Urothelium cell line (cell line): ENCODE data around the gene IFT20.
A peak's percentile ranks its signal among the peaks of the same experiment; 100 is the strongest.
"Not testable (repeated sequence)": the region's sequence is repeated elsewhere in the genome, so short reads cannot be mapped to it uniquely, and the experiment has no call there.

Experiments
- DNase-seq: peaks from one replicate; pipeline ENCODE4 v3.0.0; 2011; ENCODE audit warnings: low spot score, mixed read lengths
- FAIRE-seq: peaks from 2 replicates; lab custom pipeline; 2011; peaks lifted over from hg19 to GRCh38; lab: Jason Lieb, UNC

The IFT20 gene

DNA sequence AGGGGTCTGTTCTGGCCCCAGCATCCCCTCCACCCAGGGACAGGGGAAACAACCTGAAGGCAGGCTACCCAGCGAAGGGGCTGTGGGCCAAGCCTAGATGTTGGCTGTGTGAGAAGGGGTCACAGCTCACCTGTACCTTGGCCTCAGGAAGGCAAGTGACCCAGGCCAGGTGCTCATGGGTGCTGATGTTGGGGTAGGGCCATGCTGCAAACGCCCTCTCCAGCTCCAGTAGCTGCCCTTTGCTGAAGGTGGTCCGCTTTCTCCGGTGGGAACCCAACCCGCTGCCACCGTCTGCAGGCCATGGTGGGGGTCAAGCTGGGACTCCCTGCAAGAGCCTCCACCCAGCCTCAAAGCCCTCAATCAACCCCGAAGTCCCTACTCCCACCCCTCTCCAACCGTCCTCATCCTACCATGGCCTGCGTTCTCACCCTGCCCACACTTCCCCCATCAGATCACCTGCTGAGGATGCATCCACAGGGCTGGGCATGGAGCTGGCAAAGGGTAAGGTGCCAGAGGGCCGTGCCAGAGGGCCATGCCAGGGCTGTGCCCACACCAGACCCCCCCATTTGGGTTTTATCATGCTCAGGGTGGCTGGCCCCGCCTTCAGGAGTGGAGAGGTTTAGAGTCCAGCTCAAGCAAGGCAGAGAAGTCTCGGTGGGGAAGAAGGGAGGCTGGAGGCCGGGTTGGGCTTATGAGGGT lies 29.5 kb upstream of the IFT20 start, which contains the start of gene SEBOX:
Gene SEBOX (minus strand): TSS at position 535 of the 699 bp plus-strand sequence. CDS start 48 bp downstream, at position 487.
- no peak for DNase-seq
- no peak for FAIRE-seq

DNA sequence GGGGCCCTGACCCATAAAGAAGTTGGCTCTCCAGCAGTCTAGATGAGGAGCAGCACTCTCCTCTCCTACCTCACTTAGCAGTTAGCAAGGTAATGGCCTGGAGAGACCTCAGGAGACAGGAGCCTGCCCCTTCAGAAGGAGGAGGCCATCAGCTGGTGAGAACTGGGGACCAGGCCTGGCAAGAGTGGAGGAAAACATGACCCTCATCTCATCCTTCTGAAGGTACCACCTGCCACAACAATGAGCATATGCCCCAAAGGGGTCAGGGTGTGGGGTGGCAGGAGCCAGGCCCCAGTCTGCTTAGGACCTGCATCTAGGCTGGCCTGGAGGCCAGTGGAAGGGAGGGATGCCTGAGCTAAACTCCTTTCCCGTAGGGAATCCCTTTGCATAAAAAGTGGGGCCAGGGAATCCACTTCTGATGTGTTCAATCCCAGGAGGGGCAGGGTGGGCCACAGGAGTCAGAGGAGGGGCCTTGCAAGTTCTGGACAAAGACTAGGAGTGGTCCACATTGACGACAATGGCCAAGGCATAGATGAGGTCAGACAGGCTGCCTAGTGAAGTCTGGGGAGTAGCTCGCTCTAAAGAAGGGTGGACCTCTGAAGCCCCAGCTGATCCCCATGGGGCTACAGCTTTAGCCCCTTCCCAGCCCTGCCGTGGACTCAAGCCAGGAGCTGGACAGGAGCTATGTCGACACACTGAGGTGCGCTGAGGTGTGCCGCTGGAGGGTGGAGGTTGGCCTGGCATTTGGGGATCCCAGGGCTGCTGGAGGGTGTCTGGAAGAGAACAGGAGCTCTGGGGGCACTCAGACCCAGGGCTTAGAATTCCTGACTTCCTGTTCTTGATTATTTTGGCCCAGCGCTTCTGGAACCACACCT lies 28.7 kb upstream of the IFT20 start:
- FAIRE-seq: no peak

GRCh38 chr17:28363186-28363585 lies 27.9 kb upstream of the IFT20 start:
- DNase-seq (no peak), FAIRE-seq (no peak)

More for the DNA sequence above, 28.7 kb upstream of the IFT20 start:
- no peak for DNase-seq

DNA sequence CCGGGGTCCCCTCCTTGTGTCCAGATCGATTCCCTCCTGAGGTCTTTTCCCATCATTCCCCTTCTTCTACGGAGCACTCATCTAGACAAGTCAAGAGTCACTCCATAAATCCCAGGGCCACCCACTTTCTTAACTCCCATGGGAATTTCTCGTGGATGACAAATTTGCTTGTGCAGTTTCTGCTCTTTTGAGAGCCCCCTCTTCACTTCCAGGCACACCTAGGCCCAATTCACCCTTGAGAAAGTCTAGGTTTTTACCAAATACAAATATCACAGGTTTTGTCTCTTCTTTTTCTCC lies 22.6 kb upstream of the IFT20 start:
- FAIRE-seq (no peak), DNase-seq (no peak)

- peak; percentile 74 for FAIRE-seq
Measured at GRCh38 chr17:28357061-28357900, 22.0 kb upstream of the IFT20 start, which contains the start of gene POLDIP2. TSS of gene POLDIP2 (minus strand) at chr17:28357527. CDS start at chr17:28357448, 79 bp downstream.

GRCh38 chr17:28350271-28350670 lies 15.0 kb upstream of the IFT20 start:
- no peak for DNase-seq
- FAIRE-seq: no peak

More at GRCh38 chr17:28357061-28357900, 22.0 kb upstream of the IFT20 start, which contains the start of gene POLDIP2:
- peak; percentile 97 for DNase-seq

- no peak for FAIRE-seq
- DNase-seq: no peak
Measured at GRCh38 chr17:28348979-28349378, 13.7 kb upstream of the IFT20 start.

DNA sequence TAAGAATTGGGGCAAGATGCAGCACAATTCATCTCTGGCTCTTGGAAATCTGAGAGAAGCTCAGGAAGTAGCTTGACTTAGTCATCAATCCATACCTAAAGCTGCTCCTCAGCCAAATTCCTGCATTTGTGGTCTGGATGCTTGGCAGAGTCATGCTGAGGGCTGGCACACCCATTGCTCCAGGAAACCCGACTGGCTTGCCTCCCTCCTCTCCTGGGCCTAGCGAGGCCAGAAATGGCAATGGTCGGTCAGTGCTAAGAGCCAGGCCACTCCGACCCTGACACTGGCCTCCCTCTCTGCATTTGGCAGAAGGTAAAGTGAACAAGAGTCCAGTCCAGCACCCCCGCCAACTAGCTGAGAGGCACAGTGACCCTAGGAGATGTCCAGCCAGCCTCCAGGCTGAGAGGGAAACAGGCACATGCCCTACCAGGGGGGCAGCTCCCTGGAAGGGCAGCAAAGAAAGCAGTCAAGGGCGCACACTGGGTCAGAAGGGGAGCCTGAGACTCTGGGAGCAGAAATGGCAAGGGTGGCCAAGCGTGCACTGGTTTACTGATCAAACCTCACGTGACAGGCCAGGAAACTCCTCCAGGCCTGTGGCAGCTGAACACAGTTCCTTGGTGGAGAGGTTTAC lies 12.1 kb upstream of the IFT20 start:
- DNase-seq (peak; percentile 70), FAIRE-seq (no peak)

GRCh38 chr17:28346746-28347246 lies 11.5 kb upstream of the IFT20 start:
- FAIRE-seq (no peak), DNase-seq (no peak)

DNA sequence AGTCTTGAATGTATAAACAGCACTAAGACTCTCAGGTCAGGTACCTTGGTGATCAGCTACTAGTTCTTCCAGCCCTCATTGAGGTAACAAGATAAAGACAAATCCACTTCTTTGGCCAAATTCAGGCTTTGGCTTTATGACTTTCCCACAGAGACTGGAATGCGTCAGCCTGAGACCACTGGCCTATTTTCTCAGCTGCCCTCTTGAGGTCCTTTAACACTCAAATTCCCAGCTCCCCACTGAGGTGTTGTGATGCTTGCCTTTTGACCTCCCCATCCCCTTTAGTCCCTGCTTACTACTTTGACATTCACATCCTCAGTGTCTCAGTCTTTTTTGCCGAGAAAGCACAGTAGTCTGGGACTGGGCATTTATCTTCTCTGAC lies 10.9 kb upstream of the IFT20 start:
- no peak for DNase-seq
- FAIRE-seq: no peak

DNA sequence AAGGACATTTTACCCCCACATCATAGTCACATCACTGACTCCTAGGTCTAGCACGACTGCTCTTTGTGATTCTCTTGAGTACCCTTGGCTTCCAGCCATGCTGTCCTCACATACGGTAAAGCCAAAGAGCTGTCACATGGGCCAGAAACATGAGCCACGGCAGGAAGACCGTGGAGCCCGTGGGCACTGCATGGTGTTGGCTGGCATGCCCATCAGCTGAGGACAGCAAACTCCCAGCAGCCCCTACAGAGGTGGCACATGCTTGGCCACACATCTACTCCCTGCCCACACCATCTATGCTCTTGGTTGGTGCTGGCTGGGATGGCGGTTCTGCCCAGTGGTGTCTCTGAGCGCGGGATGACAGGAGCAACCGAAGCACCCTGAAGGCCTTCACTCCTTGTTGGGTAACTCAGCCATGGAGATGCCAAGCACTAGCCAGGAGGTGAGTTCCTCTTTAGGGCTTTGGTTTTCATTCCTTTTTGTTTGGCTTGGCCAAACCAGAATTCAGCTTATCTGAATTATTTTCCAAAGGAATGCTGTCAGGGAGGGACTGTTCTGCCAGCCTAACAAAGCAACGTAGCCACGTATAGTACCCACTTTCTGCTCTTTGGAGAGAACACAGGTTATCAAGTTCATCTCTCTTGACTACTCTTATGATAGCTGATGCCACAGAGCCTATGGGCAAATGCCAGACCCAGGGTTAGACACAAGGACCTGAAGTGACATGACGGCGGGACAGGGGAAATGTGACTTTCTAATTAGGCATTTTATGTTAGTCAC lies 10.3 kb upstream of the IFT20 start:
- FAIRE-seq (no peak), DNase-seq (no peak)

GRCh38 chr17:28344435-28344901 lies 9.2 kb upstream of the IFT20 start:
- FAIRE-seq (no peak), DNase-seq (no peak)

DNA sequence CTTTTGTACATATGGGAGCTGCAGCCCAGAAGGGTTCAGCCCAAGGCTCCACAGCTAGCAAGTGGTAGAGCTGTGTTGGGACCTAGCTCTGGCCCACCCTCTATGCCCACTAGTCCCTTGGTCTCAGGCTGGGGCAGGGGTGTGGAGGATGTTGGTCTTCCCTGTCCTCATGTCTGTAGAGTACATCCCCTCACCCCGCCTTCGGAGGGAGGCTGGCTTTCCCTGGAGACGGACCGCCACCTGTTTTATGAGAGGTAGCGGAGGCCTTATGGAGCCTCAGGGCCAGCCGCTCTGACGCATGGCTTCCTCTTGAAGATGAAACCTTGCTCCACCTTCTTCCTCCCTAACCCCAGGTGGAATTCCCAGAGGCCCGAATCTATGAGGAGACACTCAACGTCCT lies 8.7 kb upstream of the IFT20 start:
- FAIRE-seq (no peak), DNase-seq (no peak)

- FAIRE-seq (peak; percentile 78), DNase-seq (no peak)
Measured at GRCh38 chr17:28343491-28343932, 8.2 kb upstream of the IFT20 start.

DNA sequence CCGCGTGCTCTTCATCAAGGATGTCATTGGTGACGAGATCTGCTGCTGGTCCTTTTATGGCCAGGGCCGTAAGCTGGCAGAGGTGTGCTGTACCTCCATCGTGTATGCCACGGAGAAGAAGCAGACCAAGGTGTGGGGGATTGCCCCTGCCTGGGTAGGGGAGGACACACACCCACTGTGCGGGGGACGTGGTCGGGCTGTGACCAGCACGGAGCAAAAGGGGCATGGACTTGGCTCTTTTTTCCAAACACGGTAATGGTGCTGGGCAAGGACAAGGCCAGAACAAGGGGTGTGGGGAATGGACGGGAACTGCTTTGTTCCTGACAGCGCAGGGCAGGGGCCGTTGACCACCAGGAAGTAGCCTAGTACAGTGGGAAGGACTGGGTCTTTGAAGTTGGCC lies 7.0 kb upstream of the IFT20 start:
- FAIRE-seq (peak; percentile 58), DNase-seq (no peak)

DNA sequence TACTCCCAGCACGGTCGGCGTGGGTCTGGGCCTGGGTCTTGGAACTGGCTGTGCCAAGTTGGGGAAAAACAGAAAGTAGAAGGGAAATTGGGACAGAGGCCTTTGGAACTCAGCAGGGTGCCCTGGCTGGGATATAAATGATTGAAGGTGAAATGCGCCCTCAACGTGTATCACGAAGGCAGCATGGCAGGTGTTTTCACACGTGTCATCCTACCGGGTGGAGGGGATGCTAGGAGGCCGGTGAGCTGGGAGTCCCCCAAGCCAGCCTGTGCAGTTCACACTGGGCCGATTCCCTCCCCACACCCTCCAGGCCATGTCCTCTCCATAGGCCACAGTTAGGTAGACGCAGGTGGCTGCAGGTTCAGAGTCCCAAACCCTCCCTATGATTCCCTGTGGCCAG lies 6.2 kb upstream of the IFT20 start:
- FAIRE-seq (no peak), DNase-seq (no peak)

DNA sequence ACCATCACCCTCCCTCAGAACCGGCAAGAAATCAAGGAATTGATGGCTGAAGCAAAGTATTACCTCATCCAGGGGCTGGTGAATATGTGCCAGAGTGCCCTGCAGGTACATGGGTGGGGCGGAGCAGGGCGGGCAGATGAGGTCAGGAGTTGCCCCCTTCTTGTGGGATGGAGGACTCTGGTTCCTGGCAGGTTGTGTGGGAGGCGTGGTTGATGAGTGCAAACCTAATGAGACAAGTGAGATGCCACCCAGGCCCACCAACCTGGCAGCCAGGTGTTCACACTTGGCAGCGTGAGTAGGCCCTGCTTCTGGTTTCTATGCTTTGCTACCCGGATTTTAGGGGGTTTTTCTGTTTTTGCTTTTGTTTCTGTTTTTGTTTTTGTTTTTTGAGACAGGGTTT lies 5.1 kb upstream of the IFT20 start:
- DNase-seq (no peak), FAIRE-seq (no peak)

GRCh38 chr17:28339431-28339830 lies 4.2 kb upstream of the IFT20 start:
- DNase-seq: no peak
- no peak for FAIRE-seq

DNA sequence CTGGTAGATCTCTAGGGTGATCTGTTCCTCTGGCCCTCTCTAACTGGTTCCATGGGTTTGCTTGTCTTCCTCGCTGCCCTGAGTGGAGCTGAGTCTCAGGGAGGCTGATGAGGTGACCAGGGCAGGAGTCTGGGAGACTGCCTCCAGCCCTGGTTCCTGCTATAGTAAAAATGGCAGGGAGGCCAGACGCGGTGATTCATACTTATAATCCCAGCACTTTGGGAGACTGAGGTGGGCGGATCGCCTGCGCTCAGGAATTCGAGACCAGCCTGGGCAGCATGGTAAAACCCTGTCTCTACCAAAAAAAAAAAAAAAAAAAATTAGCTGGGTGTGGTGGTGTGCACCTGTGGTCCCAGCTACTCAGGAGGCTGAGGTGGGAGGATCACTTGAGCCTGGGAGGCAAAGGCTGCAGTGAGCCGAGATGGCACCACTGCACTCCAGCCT lies 3.5 kb upstream of the IFT20 start:
- not testable (repeated sequence) for FAIRE-seq, DNase-seq
